Stimulated activated CD8-positive, alpha-beta memory T cell treated with anti-CD3 and anti-CD28 coated beads, Interleukin-12 subunit alpha, Interleukin-12 subunit beta, amount 100 ng/mL, for 24 hours (primary cell): Measurements from ENCODE around the gene TSPO.
A peak's percentile ranks its signal among the peaks of the same experiment; 100 is the strongest.
"Not testable (repeated sequence)": the region's sequence is repeated elsewhere in the genome, so short reads cannot be mapped to it uniquely, and the experiment has no call there.

Experiments used
- DNase-seq: peaks from one replicate; pipeline ENCODE4 v3.0.0-alpha.2; 2020; ENCODE audit errors: extremely low read depth

Gene TSPO

GRCh38 chr22:43131773-43132501, 19.4 kb upstream of the TSPO start:
- DNase-seq = no peak

GRCh38 chr22:43133401-43133800, 18.0 kb upstream of the TSPO start:
- no peak for DNase-seq

- no peak for DNase-seq
These were observed 16.8 kb upstream of the TSPO start for GRCh38 chr22:43134553-43134952.

- DNase-seq = no peak
These were observed 15.8 kb upstream of the TSPO start for GRCh38 chr22:43135565-43135964.

- no peak for DNase-seq
These were observed 15.1 kb upstream of the TSPO start for GRCh38 chr22:43136255-43136654.

GRCh38 chr22:43136801-43137200, 14.6 kb upstream of the TSPO start:
- no peak for DNase-seq

- DNase-seq = peak; percentile 66
These were observed 8.3 kb upstream of the TSPO start, which contains the start of gene MCAT for GRCh38 chr22:43142880-43143562. TSS of gene MCAT (minus strand) at chr22:43143398. CDS start at chr22:43143348, 50 bp downstream.

- no peak for DNase-seq
These were observed 6.4 kb upstream of the TSPO start for GRCh38 chr22:43144949-43145348.

- not testable (repeated sequence) for DNase-seq
These were observed 6.0 kb upstream of the TSPO start for GRCh38 chr22:43145371-43145770.

GRCh38 chr22:43146332-43146731, 5.0 kb upstream of the TSPO start:
- not testable (repeated sequence) for DNase-seq

- DNase-seq = no peak
These were observed 3.5 kb upstream of the TSPO start for GRCh38 chr22:43147821-43148220.

- no peak for DNase-seq
These were observed 2.8 kb upstream of the TSPO start for GRCh38 chr22:43148581-43148980.

- DNase-seq = no peak
These were observed 590 bp upstream of the TSPO start for GRCh38 chr22:43150731-43151206.

GRCh38 chr22:43152003-43152356, 621 bp downstream of the TSPO start:
- no peak for DNase-seq

- DNase-seq = no peak
These were observed 1.2 kb downstream of the TSPO start for GRCh38 chr22:43152357-43153071.

- DNase-seq = no peak
These were observed 2.5 kb downstream of the TSPO start for GRCh38 chr22:43153899-43154298.

GRCh38 chr22:43154887-43155536, 3.7 kb downstream of the TSPO start:
- DNase-seq = no peak

- DNase-seq = no peak
These were observed 4.4 kb downstream of the TSPO start for GRCh38 chr22:43155789-43156188.

GRCh38 chr22:43156413-43156812, 5.1 kb downstream of the TSPO start:
- DNase-seq = no peak

GRCh38 chr22:43157874-43158546, 6.7 kb downstream of the TSPO start:
- no peak for DNase-seq

- DNase-seq = no peak
These were observed 7.6 kb downstream of the TSPO start for GRCh38 chr22:43158778-43159483.
